CD14-positive monocyte (primary cell): ENCODE results near the gene POMGNT2. TPM values are rescaled to one million over a fixed set of nuclear protein-coding genes. Genes with fewer than 3 reads are reported as not detected.
"Not testable (repeated sequence)": the region's sequence is repeated elsewhere in the genome, so short reads cannot be mapped to it uniquely, and the experiment has no call there.

Experiments used
- DNase-seq, 3 donors: peaks; one replicate each; pipeline ENCODE4 v3.0.0-alpha.2; 2011 to 2022
- H2AFZ ChIP-seq: 2 replicates; pipeline ENCODE4 v1.6.0; 2012; ENCODE audit warnings: mild to moderate bottlenecking, low read depth, low read length, inconsistent platforms; ENCODE audit not compliant: insufficient read depth, poor library complexity, severe bottlenecking
- H3K27ac ChIP-seq, 2 donors: 1 replicate in 1 of 2; 2 replicates in 1 of 2; pipeline ENCODE4 v1.5.1; 2012 to 2013; ENCODE audit warnings: low read length in 2 of 2, control low read depth in 1 of 2, inconsistent platforms in 1 of 2, low read depth in 1 of 2, mild to moderate bottlenecking in 1 of 2
- H3K27me3 ChIP-seq, 2 donors: one replicate each; pipeline versions ENCODE4 v1.6.0 to v1.6.1; 2011 to 2013; ENCODE audit warnings: low read length in 2 of 2; ENCODE audit not compliant: control insufficient read depth in 2 of 2, insufficient read depth in 2 of 2
- H3K36me3 ChIP-seq, 2 donors: replicated peaks in 1 of 2; 1 replicate in 1 of 2; 2 replicates in 1 of 2; pipeline versions ENCODE4 v1.5.1 to v1.6.1; 2012 to 2013; ENCODE audit warnings: low read length in 2 of 2, control low read depth in 1 of 2, inconsistent platforms in 1 of 2, mild to moderate bottlenecking in 1 of 2; ENCODE audit not compliant: insufficient read depth in 2 of 2, control insufficient read depth in 1 of 2
- H3K4me1 ChIP-seq, 2 donors: 1 replicate in 1 of 2; 2 replicates in 1 of 2; pipeline versions ENCODE4 v1.5.1 to v1.6.1; 2012 to 2013; ENCODE audit warnings: low read length in 2 of 2, control low read depth in 1 of 2, inconsistent platforms in 1 of 2, mild to moderate bottlenecking in 1 of 2, moderate library complexity in 1 of 2; ENCODE audit not compliant: insufficient read depth in 2 of 2, control insufficient read depth in 1 of 2
- H3K4me2 ChIP-seq: replicated peaks from 2 replicates; pipeline ENCODE3; 2012; ENCODE audit warnings: low read length, moderate library complexity, mild to moderate bottlenecking; ENCODE audit not compliant: poor library complexity, severe bottlenecking; ENCODE audit errors: extremely low read depth
- H3K4me3 ChIP-seq, 3 experiments: fragments of 200-600 bp in 1 of 3; sonication (generic) in 1 of 3; replicated peaks in 1 of 3; 1 replicate in 2 of 3; 2 replicates in 1 of 3; pipeline ENCODE4 v1.5.1; 2011 to 2013; ENCODE audit warnings: low read length in 3 of 3, mild to moderate bottlenecking in 3 of 3, control low read depth in 2 of 3, low read depth in 2 of 3, inconsistent platforms in 1 of 3, moderate library complexity in 1 of 3
- H3K79me2 ChIP-seq: 2 replicates; pipeline ENCODE4 v1.6.0; 2012; ENCODE audit warnings: mild to moderate bottlenecking, control low read depth, inconsistent platforms, low read length, moderate library complexity; ENCODE audit not compliant: insufficient read depth
- H3K9ac ChIP-seq: 2 replicates; pipeline ENCODE4 v1.6.0; 2017; ENCODE audit warnings: low read length, mild to moderate bottlenecking; ENCODE audit not compliant: insufficient read depth, poor library complexity, severe bottlenecking
- H3K9me3 ChIP-seq, 2 donors: replicated peaks in 1 of 2; 1 replicate in 1 of 2; 2 replicates in 1 of 2; pipeline versions ENCODE4 v1.5.1 to v1.6.1; 2012 to 2013; ENCODE audit warnings: low read length in 2 of 2, control low read depth in 1 of 2; ENCODE audit not compliant: control insufficient read depth in 1 of 2, insufficient read depth in 1 of 2
- H4K20me1 ChIP-seq: 2 replicates; pipeline ENCODE4 v1.6.0; 2012; ENCODE audit warnings: mild to moderate bottlenecking, low read length, control low read depth, moderate library complexity; ENCODE audit not compliant: insufficient read depth
- H3K27ac Mint-ChIP-seq, 7 donors: one replicate each; pipeline ENCODE4 v1.8.0; 2020; ENCODE audit warnings: mild to moderate bottlenecking in 7 of 7, mixed read lengths in 7 of 7, moderate library complexity in 6 of 7, inconsistent platforms in 2 of 7
- H3K27me3 Mint-ChIP-seq, 3 donors: one replicate each; pipeline ENCODE4 v1.8.0; 2021 to 2022; ENCODE audit warnings: low read depth in 3 of 3, mild to moderate bottlenecking in 3 of 3, mixed read lengths in 3 of 3, moderate library complexity in 3 of 3, inconsistent platforms in 1 of 3
- H3K36me3 Mint-ChIP-seq, 2 donors: one replicate each; pipeline ENCODE4 v1.8.0; 2020; ENCODE audit warnings: mixed read lengths in 2 of 2, inconsistent platforms in 1 of 2, mild to moderate bottlenecking in 1 of 2
- H3K4me1 Mint-ChIP-seq: one replicate; pipeline ENCODE4 v1.8.0; 2020; ENCODE audit warnings: mild to moderate bottlenecking, mixed read lengths
- H3K4me3 Mint-ChIP-seq, 2 donors: one replicate each; pipeline ENCODE4 v1.8.0; 2020; ENCODE audit warnings: mild to moderate bottlenecking in 2 of 2, mixed read lengths in 2 of 2, moderate library complexity in 1 of 2
- H3K9me3 Mint-ChIP-seq, 7 donors: one replicate each; pipeline ENCODE4 v1.8.0; 2020 to 2022; ENCODE audit warnings: mixed read lengths in 7 of 7, mild to moderate bottlenecking in 6 of 7, moderate library complexity in 6 of 7, inconsistent platforms in 2 of 7
- CTCF ChIP-seq: fragments of 200-600 bp; IDR thresholded peaks from one replicate; pipeline ENCODE4 v1.8.0; 2022; ENCODE audit warnings: antibody characterized with exemption, mild to moderate bottlenecking
- WGBS: methylation state at CpG from one replicate; pipeline ENCODE4 v1.1.5; 2013; ENCODE audit warnings: missing lambda C conversion rate; ENCODE audit not compliant: insufficient coverage; 5-methylcytosine and 5-hydroxymethylcytosine counted together
- intact Hi-C, 2 donors: fragments of 100-400 bp; cut with micrococcal nuclease; formaldehyde crosslinking; loops; one replicate each; pipeline versions ENCODE4 v1.15.0 to v1.15.1; 2023
- polyA plus RNA-seq, 3 donors: library from polyadenylated mRNA; depleted of rRNA in 1 of 3; unstranded in 2 of 3; stranded (reverse) in 1 of 3; fragments of 300-500 nt in 2 of 3; fragments of >200 nt in 1 of 3; fragmentation: Illumina TruSeq in 2 of 3; gene quantifications; 1 replicate in 2 of 3; 2 replicates in 1 of 3; pipeline ENCODE4 v1.2.3, GENCODE V29; 2012 to 2021

POMGNT2 gene
- polyA plus RNA-seq, 3 donors = 4.3 to 5.1 (median 4.4) TPM

DNA sequence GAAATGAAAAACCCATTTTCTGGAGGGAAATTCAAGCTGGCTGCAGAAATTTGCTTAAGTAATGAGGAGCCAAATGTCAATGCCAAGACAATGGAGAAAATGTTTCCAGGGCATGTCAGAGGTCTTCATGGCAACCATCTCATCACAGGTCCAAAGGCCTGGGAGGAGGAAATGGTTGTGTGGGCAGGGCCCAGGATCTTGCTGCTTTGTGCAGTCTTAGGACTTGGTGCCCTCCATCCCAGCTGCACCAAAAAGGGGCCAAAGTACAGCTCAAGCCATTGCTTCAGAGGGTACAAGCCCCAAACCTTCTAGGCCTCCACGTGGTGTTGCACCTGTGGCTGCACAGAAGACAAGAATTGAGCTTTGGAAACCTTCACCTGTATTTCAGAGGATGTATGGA, 59.3 kb downstream of the POMGNT2 start:
- no peak overlapping the region for H3K4me2 ChIP-seq
- no peaks in the 10 kb centered on the region for H3K27me3 ChIP-seq
- H3K36me3 Mint-ChIP-seq = no peaks in the 10 kb centered on the region
- intact Hi-C loops = no loop called here
- peaks cover 0 to 3% (median 3%) of the 10 kb centered on the region in 3 donors for H3K27me3 Mint-ChIP-seq
- TF ChIP-seq CTCF = no peak
- no peak for DNase-seq
- H3K4me1 Mint-ChIP-seq = no peaks in the 10 kb centered on the region
- peaks cover 23 to 67% (median 57%) of the 10 kb centered on the region in 7 donors for H3K9me3 Mint-ChIP-seq
- no peaks in the 10 kb centered on the region for H3K4me1 ChIP-seq
- no peak overlapping the region for H3K27ac Mint-ChIP-seq
- WGBS = 33% methylated on average over 1 of the region's 1 CpG
- H2AFZ ChIP-seq = no peak overlapping the region
- peaks cover 30 to 53% of the 10 kb centered on the region in 2 donors for H3K9me3 ChIP-seq
- H3K9ac ChIP-seq = no peak overlapping the region
- H3K36me3 ChIP-seq = no peaks in the 10 kb centered on the region
- H3K27ac ChIP-seq = no peak overlapping the region
- no peak overlapping the region for H3K4me3 Mint-ChIP-seq
- H4K20me1 ChIP-seq = no peaks in the 10 kb centered on the region
- no peak overlapping the region for H3K4me3 ChIP-seq
- no peaks in the 10 kb centered on the region for H3K79me2 ChIP-seq

- H3K4me2 ChIP-seq, intact Hi-C loops, H3K27ac ChIP-seq, H4K20me1 ChIP-seq, H3K4me3 Mint-ChIP-seq, H3K4me1 ChIP-seq, H3K36me3 ChIP-seq, H3K27me3 ChIP-seq, H3K36me3 Mint-ChIP-seq, H3K9ac ChIP-seq, H3K4me3 ChIP-seq, H2AFZ ChIP-seq, H3K27me3 Mint-ChIP-seq, H3K4me1 Mint-ChIP-seq, H3K27ac Mint-ChIP-seq, H3K79me2 ChIP-seq, DNase-seq: not testable (repeated sequence)
- peaks cover 21 to 56% (median 45%) of the 10 kb centered on the region in 7 donors for H3K9me3 Mint-ChIP-seq
- H3K9me3 ChIP-seq = peaks cover 30 to 48% of the 10 kb centered on the region in 2 donors
These were observed 60.8 kb downstream of the POMGNT2 start for GRCh38 chr3:43045079-43045478.
